ENCODE data around the gene ARHGDIA.
A peak's percentile ranks its signal among the peaks of the same experiment; 100 is the strongest.
"Not testable (repeated sequence)": the region's sequence is repeated elsewhere in the genome, so short reads cannot be mapped to it uniquely, and the experiment has no call there.

ARHGDIA gene

DNA sequence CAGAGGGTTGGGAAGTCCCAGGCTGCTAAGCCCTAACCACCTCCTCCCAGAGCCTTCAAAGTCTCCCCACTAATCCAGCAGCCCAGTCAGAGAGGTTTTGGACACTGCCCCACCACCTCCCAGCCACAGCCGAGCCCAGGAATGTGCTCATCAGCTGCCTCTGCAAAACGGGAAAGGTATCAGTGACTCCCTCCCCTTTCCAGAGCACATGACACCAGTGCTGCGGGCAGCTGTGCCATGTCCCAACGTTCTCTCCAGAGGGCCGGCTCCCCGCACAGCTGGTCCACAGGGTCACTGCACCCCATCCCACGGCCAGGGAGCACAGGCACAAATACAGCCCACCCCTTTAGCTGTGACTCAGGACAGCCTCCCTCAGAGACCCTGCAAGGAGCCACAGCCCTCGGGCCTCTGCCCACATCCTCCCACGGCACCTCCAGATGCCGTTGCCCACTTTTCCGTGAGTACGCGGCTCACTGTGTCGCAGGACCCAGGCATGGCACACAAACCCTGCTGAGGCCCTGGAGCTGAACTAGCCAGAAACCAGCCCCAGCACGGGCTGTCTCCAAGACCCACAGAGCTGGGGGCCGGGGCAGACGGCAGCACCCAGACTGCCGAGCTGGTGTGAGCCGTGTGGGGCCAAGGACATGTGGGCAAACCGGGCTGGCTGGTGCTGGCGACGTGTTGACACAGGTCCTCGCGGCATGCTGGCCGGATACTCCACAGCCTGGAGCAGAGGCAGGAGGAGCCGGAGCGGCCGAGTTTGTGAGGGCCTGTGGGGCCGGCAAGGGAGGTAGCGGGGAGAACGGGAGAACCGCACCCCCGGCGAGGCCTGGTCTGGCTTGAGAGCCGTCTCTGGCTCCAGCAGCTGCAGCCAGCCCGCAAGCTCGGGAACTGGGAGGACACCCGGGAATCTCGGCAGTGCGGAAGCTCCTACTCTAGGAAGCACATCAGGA is 30.0 kb downstream of the ARHGDIA start:
- H3K4me3 ChIP-seq (replicated peaks; ENCODE audit: insufficient read depth, low read length), result peak overlapping the region; percentile 5; the same call in 1 of the 2 replicates
- no peaks in the 10 kb centered on the region for H3K27me3 ChIP-seq (ENCODE audit: insufficient read depth, poor library complexity, severe bottlenecking)
- TF ChIP-seq, protein P1, sequence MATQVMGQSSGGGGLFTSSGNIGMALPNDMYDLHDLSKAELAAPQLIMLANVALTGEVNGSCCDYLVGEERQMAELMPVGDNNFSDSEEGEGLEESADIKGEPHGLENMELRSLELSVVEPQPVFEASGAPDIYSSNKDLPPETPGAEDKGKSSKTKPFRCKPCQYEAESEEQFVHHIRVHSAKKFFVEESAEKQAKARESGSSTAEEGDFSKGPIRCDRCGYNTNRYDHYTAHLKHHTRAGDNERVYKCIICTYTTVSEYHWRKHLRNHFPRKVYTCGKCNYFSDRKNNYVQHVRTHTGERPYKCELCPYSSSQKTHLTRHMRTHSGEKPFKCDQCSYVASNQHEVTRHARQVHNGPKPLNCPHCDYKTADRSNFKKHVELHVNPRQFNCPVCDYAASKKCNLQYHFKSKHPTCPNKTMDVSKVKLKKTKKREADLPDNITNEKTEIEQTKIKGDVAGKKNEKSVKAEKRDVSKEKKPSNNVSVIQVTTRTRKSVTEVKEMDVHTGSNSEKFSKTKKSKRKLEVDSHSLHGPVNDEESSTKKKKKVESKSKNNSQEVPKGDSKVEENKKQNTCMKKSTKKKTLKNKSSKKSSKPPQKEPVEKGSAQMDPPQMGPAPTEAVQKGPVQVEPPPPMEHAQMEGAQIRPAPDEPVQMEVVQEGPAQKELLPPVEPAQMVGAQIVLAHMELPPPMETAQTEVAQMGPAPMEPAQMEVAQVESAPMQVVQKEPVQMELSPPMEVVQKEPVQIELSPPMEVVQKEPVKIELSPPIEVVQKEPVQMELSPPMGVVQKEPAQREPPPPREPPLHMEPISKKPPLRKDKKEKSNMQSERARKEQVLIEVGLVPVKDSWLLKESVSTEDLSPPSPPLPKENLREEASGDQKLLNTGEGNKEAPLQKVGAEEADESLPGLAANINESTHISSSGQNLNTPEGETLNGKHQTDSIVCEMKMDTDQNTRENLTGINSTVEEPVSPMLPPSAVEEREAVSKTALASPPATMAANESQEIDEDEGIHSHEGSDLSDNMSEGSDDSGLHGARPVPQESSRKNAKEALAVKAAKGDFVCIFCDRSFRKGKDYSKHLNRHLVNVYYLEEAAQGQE (IDR thresholded peaks at IDR 0.05; ENCODE audit: insufficient replicate concordance, low read depth), result no peak
- peak; percentile 88 for TF ChIP-seq POLR2AphosphoS5 (IDR thresholded peaks at IDR 0.05; ENCODE audit: low read depth)
- DNase-seq (ENCODE audit: low read depth in 1 of 2, low spot score in 1 of 2), result peak; percentile 83 to 87
- H3K27ac ChIP-seq (replicated peaks), result peak overlapping the region; percentile 97

DNA sequence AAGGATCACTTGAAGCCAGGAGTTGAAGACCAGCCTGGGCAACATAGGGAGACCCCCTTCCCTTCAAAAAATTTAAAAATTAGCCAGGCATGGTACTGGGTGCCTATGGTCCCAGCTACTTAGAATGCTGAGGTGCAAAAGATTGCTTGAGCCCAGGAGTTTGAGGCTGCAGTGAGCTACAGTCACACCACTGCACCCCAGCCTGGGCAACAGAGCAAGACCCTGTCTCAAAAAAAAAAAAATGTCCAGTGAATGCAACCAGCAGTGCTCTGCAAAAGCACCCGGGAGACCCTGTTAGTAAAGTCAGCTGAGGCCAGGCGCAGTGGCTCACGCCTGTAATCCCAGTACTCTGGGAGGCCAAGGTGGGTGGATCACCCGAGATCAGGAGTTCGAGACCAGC is 31.1 kb downstream of the ARHGDIA start:
- H3K27ac ChIP-seq (replicated peaks), result peak overlapping the region; percentile 97
- H3K27me3 ChIP-seq (ENCODE audit: insufficient read depth, poor library complexity, severe bottlenecking); H3K4me3 ChIP-seq (replicated peaks; ENCODE audit: insufficient read depth, low read length); DNase-seq (ENCODE audit: low read depth in 1 of 2, low spot score in 1 of 2): not testable (repeated sequence)

DNA sequence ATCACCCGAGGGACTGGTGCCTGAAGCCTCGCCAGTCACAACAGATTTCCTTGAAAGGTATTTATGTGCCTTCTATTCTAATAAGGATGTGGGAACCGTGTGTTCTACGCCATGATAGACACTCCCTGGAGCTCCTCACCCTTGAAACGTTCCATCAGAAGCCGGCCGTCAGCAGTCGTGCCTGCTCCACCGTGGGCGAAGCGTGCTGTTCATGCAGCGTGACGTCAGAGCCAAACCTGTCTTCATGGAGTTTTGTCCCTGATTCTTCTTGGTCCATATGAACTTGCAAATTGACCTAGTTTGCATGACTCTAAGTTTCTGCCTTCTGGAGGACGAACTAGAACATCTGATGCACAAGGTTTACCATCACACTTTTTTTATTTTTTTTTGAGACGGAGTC is 31.8 kb downstream of the ARHGDIA start:
- Histone ChIP-seq H3K27ac (replicated peaks) (peak overlapping the region; percentile 97), H3K4me3 (replicated peaks; ENCODE audit: insufficient read depth, low read length) (no peak overlapping the region), H3K27me3 (ENCODE audit: insufficient read depth, poor library complexity, severe bottlenecking) (no peaks in the 10 kb centered on the region)
- no peak for TF ChIP-seq POLR2AphosphoS5 (IDR thresholded peaks at IDR 0.05; ENCODE audit: low read depth)
- TF ChIP-seq, protein P1 (IDR thresholded peaks at IDR 0.05; ENCODE audit: insufficient replicate concordance, low read depth), result no peak
- TF ChIP-seq SPI1 (IDR thresholded peaks at IDR 0.05; ENCODE audit: borderline replicate concordance, low read depth), result no peak
- TF ChIP-seq, protein P2, sequence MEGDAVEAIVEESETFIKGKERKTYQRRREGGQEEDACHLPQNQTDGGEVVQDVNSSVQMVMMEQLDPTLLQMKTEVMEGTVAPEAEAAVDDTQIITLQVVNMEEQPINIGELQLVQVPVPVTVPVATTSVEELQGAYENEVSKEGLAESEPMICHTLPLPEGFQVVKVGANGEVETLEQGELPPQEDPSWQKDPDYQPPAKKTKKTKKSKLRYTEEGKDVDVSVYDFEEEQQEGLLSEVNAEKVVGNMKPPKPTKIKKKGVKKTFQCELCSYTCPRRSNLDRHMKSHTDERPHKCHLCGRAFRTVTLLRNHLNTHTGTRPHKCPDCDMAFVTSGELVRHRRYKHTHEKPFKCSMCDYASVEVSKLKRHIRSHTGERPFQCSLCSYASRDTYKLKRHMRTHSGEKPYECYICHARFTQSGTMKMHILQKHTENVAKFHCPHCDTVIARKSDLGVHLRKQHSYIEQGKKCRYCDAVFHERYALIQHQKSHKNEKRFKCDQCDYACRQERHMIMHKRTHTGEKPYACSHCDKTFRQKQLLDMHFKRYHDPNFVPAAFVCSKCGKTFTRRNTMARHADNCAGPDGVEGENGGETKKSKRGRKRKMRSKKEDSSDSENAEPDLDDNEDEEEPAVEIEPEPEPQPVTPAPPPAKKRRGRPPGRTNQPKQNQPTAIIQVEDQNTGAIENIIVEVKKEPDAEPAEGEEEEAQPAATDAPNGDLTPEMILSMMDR (IDR thresholded peaks at IDR 0.05; ENCODE audit: insufficient read depth, low read length), result no peak
- TF ChIP-seq GABPA (IDR thresholded peaks at IDR 0.05; ENCODE audit: low read depth), result no peak
- DNase-seq (ENCODE audit: low read depth in 1 of 2, low spot score in 1 of 2), result no peak

DNA sequence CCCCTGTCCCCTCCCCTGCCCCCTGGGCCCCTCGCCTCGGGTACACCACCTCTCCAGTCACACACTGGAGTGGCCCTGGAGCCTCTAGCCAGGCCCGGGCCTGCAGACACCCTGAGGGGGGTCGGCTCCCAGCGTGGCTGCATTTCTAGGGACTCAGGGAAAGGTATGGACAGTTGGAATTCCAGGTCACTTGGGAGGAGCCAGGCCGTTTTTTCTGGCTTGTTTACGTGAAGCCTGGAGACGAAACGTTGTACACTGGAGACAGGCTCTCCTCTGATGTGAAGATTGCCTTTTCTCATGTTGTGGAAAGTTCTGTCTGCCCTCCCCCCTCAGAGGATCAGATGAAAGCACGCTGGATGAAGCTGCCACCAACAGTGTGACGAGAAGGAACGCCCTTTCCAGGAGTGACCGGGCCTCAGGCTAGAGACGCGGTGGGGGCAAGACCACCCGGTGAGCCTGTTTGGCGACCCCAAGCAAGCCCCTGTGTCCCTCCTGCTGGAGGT is 32.3 kb downstream of the ARHGDIA start:
- Histone ChIP-seq H3K4me3 (replicated peaks; ENCODE audit: insufficient read depth, low read length) (no peak overlapping the region), H3K27ac (replicated peaks) (peak overlapping the region; percentile 97), H3K27me3 (ENCODE audit: insufficient read depth, poor library complexity, severe bottlenecking) (no peaks in the 10 kb centered on the region)
- DNase-seq (ENCODE audit: low read depth in 1 of 2, low spot score in 1 of 2), result no peak
- TF ChIP-seq GABPA (IDR thresholded peaks at IDR 0.05; ENCODE audit: low read depth) (no peak), SPI1 (IDR thresholded peaks at IDR 0.05; ENCODE audit: borderline replicate concordance, low read depth) (no peak), POLR2AphosphoS5 (IDR thresholded peaks at IDR 0.05; ENCODE audit: low read depth) (no peak)
- TF ChIP-seq, protein P1 (IDR thresholded peaks at IDR 0.05; ENCODE audit: insufficient replicate concordance, low read depth), result no peak
- TF ChIP-seq, protein P2 (IDR thresholded peaks at IDR 0.05; ENCODE audit: insufficient read depth, low read length), result no peak

All from HL-60 (cell line).